Thymus (tissue), 11 donors: Measurements from ENCODE around the gene TTLL5. TPM values are rescaled to one million over a fixed set of nuclear protein-coding genes. Genes with fewer than 3 reads are reported as not detected.

Experiments used
- DNase-seq, 9 donors: peaks; one replicate each; pipeline ENCODE4 v3.0.0-alpha.2; 2013; ENCODE audit warnings: low spot score in 9 of 9, low read depth in 6 of 9, missing footprints in 1 of 9
- H3K27ac ChIP-seq, 2 donors: one replicate each; pipeline ENCODE4 v1.5.1; 2013; ENCODE audit warnings: control low read depth in 1 of 2, low read depth in 1 of 2, low read length in 1 of 2, mild to moderate bottlenecking in 1 of 2, moderate library complexity in 1 of 2
- H3K27me3 ChIP-seq, 2 donors: one replicate each; pipeline ENCODE4 v1.5.1; 2013; ENCODE audit warnings: low read length in 1 of 2; ENCODE audit not compliant: control insufficient read depth in 2 of 2, insufficient read depth in 1 of 2
- H3K36me3 ChIP-seq, 2 donors: one replicate each; pipeline ENCODE4 v1.5.1; 2013; ENCODE audit warnings: low read length in 1 of 2, mild to moderate bottlenecking in 1 of 2, moderate library complexity in 1 of 2; ENCODE audit not compliant: control insufficient read depth in 2 of 2, insufficient read depth in 2 of 2
- H3K4me1 ChIP-seq, 2 donors: one replicate each; pipeline ENCODE4 v1.5.1; 2013; ENCODE audit warnings: low read length in 2 of 2; ENCODE audit not compliant: control insufficient read depth in 2 of 2, insufficient read depth in 2 of 2
- H3K4me3 ChIP-seq, 2 donors: one replicate each; pipeline ENCODE4 v1.5.1; 2013; ENCODE audit warnings: low read length in 2 of 2, control low read depth in 1 of 2, mild to moderate bottlenecking in 1 of 2
- H3K9me3 ChIP-seq, 2 donors: one replicate each; pipeline ENCODE4 v1.5.1; 2013; ENCODE audit warnings: low read length in 1 of 2, mild to moderate bottlenecking in 1 of 2; ENCODE audit not compliant: control insufficient read depth in 2 of 2, insufficient read depth in 1 of 2
- WGBS: extraction: QIAGEN DNeasy Blood & Tissue Kit; methylation state at CpG from one replicate; pipeline ENCODE4 v1.1.7; 2013; 5-methylcytosine and 5-hydroxymethylcytosine counted together
- polyA plus RNA-seq: library from polyadenylated mRNA; stranded (reverse); fragments of 200-250 nt; gene quantifications from one replicate; pipeline ENCODE4 v1.2.3, GENCODE V29; 2013
- total RNA-seq: library from RNA; stranded (reverse); fragments of 120-200 nt; gene quantifications from one replicate; pipeline ENCODE4 v1.2.4, GENCODE V29; 2013
- donor health status: healthy.

Gene TTLL5
- total and polyA plus RNA-seq, 2 donors: 11.5 to 15.2 TPM

- H3K4me3 ChIP-seq: no peak overlapping the region
- WGBS: 94% methylated on average over 2 of the region's 2 CpGs
- no peaks in the 10 kb centered on the region for H3K4me1 ChIP-seq
- no peak for DNase-seq
- peaks cover 14 to 33% of the 10 kb centered on the region in 2 donors for H3K36me3 ChIP-seq
- no peak overlapping the region for H3K27ac ChIP-seq
- no peaks in the 10 kb centered on the region for H3K27me3 ChIP-seq
- H3K9me3 ChIP-seq: no peaks in the 10 kb centered on the region
These were observed 41.1 kb downstream of the TTLL5 start for GRCh38 chr14:75702122-75702521.

GRCh38 chr14:75702616-75703261, 41.7 kb downstream of the TTLL5 start:
- Histone ChIP-seq H3K36me3 (peaks cover 14 to 33% of the 10 kb centered on the region in 2 donors), H3K4me1 (no peaks in the 10 kb centered on the region), H3K27ac (no peak overlapping the region), H3K4me3 (no peak overlapping the region), H3K9me3 (no peaks in the 10 kb centered on the region), H3K27me3 (no peaks in the 10 kb centered on the region)
- WGBS: 94% methylated on average over 3 of the region's 3 CpGs
- no peak for DNase-seq

- H3K4me1 ChIP-seq: no peaks in the 10 kb centered on the region
- H3K4me3 ChIP-seq: no peak overlapping the region
- no peak for DNase-seq
- peaks cover 14 to 30% of the 10 kb centered on the region in 2 donors for H3K36me3 ChIP-seq
- H3K9me3 ChIP-seq: no peaks in the 10 kb centered on the region
- H3K27ac ChIP-seq: no peak overlapping the region
- 98% methylated on average over 1 of the region's 1 CpG for WGBS
- no peaks in the 10 kb centered on the region for H3K27me3 ChIP-seq
These were observed 42.4 kb downstream of the TTLL5 start for GRCh38 chr14:75703467-75703866.

- Histone ChIP-seq H3K27ac (no peak overlapping the region), H3K36me3 (peaks cover 11 to 25% of the 10 kb centered on the region in 2 donors), H3K4me1 (no peaks in the 10 kb centered on the region), H3K4me3 (no peak overlapping the region), H3K9me3 (no peaks in the 10 kb centered on the region), H3K27me3 (no peaks in the 10 kb centered on the region)
- WGBS: 97% methylated on average over 3 of the region's 3 CpGs
- no peak for DNase-seq
These were observed 44.0 kb downstream of the TTLL5 start for GRCh38 chr14:75705014-75705413.

- no peaks in the 10 kb centered on the region for H3K4me1 ChIP-seq
- no peak overlapping the region for H3K27ac ChIP-seq
- DNase-seq: peak; percentile 37 to 81 (median 69)
- H3K36me3 ChIP-seq: peaks cover 6 to 12% of the 10 kb centered on the region in 2 donors
- no peaks in the 10 kb centered on the region for H3K27me3 ChIP-seq
- 65% methylated on average over 10 of the region's 10 CpGs for WGBS
- H3K4me3 ChIP-seq: no peak overlapping the region
- H3K9me3 ChIP-seq: no peaks in the 10 kb centered on the region
These were observed 48.3 kb downstream of the TTLL5 start for GRCh38 chr14:75709207-75709812.

- H3K36me3 ChIP-seq: peaks cover 3 to 4% of the 10 kb centered on the region in 2 donors
- 93% methylated on average over 4 of the region's 4 CpGs for WGBS
- no peak overlapping the region for H3K4me3 ChIP-seq
- peak in 7 of 9 donors; percentile 3 to 45 (median 10) for DNase-seq
- H3K4me1 ChIP-seq: no peaks in the 10 kb centered on the region
- no peaks in the 10 kb centered on the region for H3K27me3 ChIP-seq
- H3K27ac ChIP-seq: peak overlapping the region in 1 of 2 donors; percentile 53
- no peaks in the 10 kb centered on the region for H3K9me3 ChIP-seq
These were observed 50.2 kb downstream of the TTLL5 start for GRCh38 chr14:75711105-75711795.

- peaks cover 3 to 4% of the 10 kb centered on the region in 2 donors for H3K36me3 ChIP-seq
- H3K4me1 ChIP-seq: no peaks in the 10 kb centered on the region
- no peaks in the 10 kb centered on the region for H3K9me3 ChIP-seq
- WGBS: 90% methylated on average over 4 of the region's 4 CpGs
- no peak overlapping the region for H3K4me3 ChIP-seq
- no peaks in the 10 kb centered on the region for H3K27me3 ChIP-seq
- H3K27ac ChIP-seq: peak overlapping the region; percentile 31 to 59
- peak in 3 of 9 donors; percentile 1 to 36 (median 6) for DNase-seq
These were observed 50.8 kb downstream of the TTLL5 start for GRCh38 chr14:75711796-75712211.

- Histone ChIP-seq H3K36me3 (peaks cover 2 to 12% of the 10 kb centered on the region in 2 donors), H3K27me3 (no peaks in the 10 kb centered on the region)
These were observed 53.9 kb downstream of the TTLL5 start for GRCh38 chr14:75714991-75715390.

More at GRCh38 chr14:75714991-75715390, 53.9 kb downstream of the TTLL5 start:
- no peak for DNase-seq
- H3K4me3 ChIP-seq: no peak overlapping the region
- H3K4me1 ChIP-seq: no peaks in the 10 kb centered on the region
- H3K27ac ChIP-seq: no peak overlapping the region
- WGBS: 92% methylated on average over 2 of the region's 2 CpGs
- H3K9me3 ChIP-seq: no peaks in the 10 kb centered on the region
